Activated CD4-positive, alpha-beta memory T cell treated with anti-CD3 and anti-CD28 coated beads for 36 hours (primary cell): Measurements from ENCODE around the gene PLEKHA6. TPM values are rescaled to one million over a fixed set of nuclear protein-coding genes. Genes with fewer than 3 reads are reported as not detected.

ENCODE experiments used
- CTCF ChIA-PET: fragments of 350-600 bp; sonication (Branson Sonifier 250); formaldehyde crosslinking; loops from one replicate; lab custom pipeline; 2021; ENCODE audit warnings: antibody characterized with exemption, inconsistent platforms; lab: Charles Lee
- POLR2A ChIA-PET: fragments of 350-600 bp; sonication (Branson Sonifier 250); formaldehyde crosslinking; loops from one replicate; lab custom pipeline; 2021; ENCODE audit warnings: antibody characterized with exemption; lab: Charles Lee
- DNase-seq: peaks from one replicate; pipeline ENCODE4 v3.0.0-alpha.2; 2020
- H3K27ac Mint-ChIP-seq: one replicate; pipeline ENCODE4 v1.8.0; 2021; ENCODE audit warnings: mixed read lengths
- H3K27me3 Mint-ChIP-seq: one replicate; pipeline ENCODE4 v1.8.0; 2021; ENCODE audit warnings: mixed read lengths
- H3K36me3 Mint-ChIP-seq: one replicate; pipeline ENCODE4 v1.8.0; 2021; ENCODE audit warnings: mixed read lengths
- H3K4me1 Mint-ChIP-seq: one replicate; pipeline ENCODE4 v1.8.0; 2021; ENCODE audit warnings: low read depth, mixed read lengths
- H3K4me3 Mint-ChIP-seq: one replicate; pipeline ENCODE4 v1.8.0; 2021; ENCODE audit warnings: mild to moderate bottlenecking, mixed read lengths
- H3K9me3 Mint-ChIP-seq: one replicate; pipeline ENCODE4 v1.8.0; 2021; ENCODE audit warnings: mixed read lengths
- intact Hi-C: fragments of 100-400 bp; cut with micrococcal nuclease; formaldehyde crosslinking; loops from one replicate; pipeline ENCODE4 v1.15.1; 2023
- total RNA-seq, 2 experiments: library from RNA; stranded (reverse); gene quantifications; one replicate each; pipeline ENCODE4 v1.2.3, GENCODE V29; 2021

PLEKHA6 gene
- total RNA-seq, 2 experiments from 2014 or later = 0.52 to 0.80 TPM

- DNase-seq = no peak
- Mint-ChIP-seq H3K9me3 (no peaks in the 10 kb centered on the region), H3K36me3 (no peaks in the 10 kb centered on the region), H3K4me1 (peaks cover 3% of the 10 kb centered on the region), H3K4me3 (no peak overlapping the region), H3K27ac (no peak overlapping the region), H3K27me3 (peaks cover 2% of the 10 kb centered on the region)
- ChIA-PET POLR2A (no interaction called here), CTCF (interaction anchor here (0.9 to 2.0 kb wide), 4 partner anchors 12 to 189 kb away, joined by 3 to 5 read pairs (median 4); no protein-coding TSS in a partner anchor)
- intact Hi-C loops = no loop called here
These were observed 8.7 kb downstream of the PLEKHA6 start for GRCh38 chr1:204350857-204351573.

- peaks cover 2% of the 10 kb centered on the region for H3K27me3 Mint-ChIP-seq
- no peak overlapping the region for H3K4me3 Mint-ChIP-seq
- DNase-seq = no peak
- intact Hi-C loops = no loop called here
- H3K36me3 Mint-ChIP-seq = no peaks in the 10 kb centered on the region
- H3K9me3 Mint-ChIP-seq = no peaks in the 10 kb centered on the region
- ChIA-PET CTCF (interaction anchor here (0.9 to 2.0 kb wide), 3 partner anchors 13 to 188 kb away, joined by 3 to 5 read pairs (median 3); no protein-coding TSS in a partner anchor), POLR2A (no interaction called here)
- H3K4me1 Mint-ChIP-seq = peaks cover 3% of the 10 kb centered on the region
- no peak overlapping the region for H3K27ac Mint-ChIP-seq
These were observed 9.4 kb downstream of the PLEKHA6 start for GRCh38 chr1:204350312-204350711.

- peaks cover 3% of the 10 kb centered on the region for H3K4me1 Mint-ChIP-seq
- H3K4me3 Mint-ChIP-seq = no peak overlapping the region
- intact Hi-C loops = no loop called here
- no peak overlapping the region for H3K27ac Mint-ChIP-seq
- ChIA-PET POLR2A (no interaction called here), CTCF (interaction anchor here (0.7 to 1.1 kb wide), 2 partner anchors 14 to 91 kb away, joined by 3 read pairs; no protein-coding TSS in a partner anchor)
- DNase-seq = no peak
- H3K27me3 Mint-ChIP-seq = peaks cover 2% of the 10 kb centered on the region
- no peaks in the 10 kb centered on the region for H3K9me3 Mint-ChIP-seq
- H3K36me3 Mint-ChIP-seq = no peaks in the 10 kb centered on the region
These were observed 10.1 kb downstream of the PLEKHA6 start for GRCh38 chr1:204349602-204350001.

DNA sequence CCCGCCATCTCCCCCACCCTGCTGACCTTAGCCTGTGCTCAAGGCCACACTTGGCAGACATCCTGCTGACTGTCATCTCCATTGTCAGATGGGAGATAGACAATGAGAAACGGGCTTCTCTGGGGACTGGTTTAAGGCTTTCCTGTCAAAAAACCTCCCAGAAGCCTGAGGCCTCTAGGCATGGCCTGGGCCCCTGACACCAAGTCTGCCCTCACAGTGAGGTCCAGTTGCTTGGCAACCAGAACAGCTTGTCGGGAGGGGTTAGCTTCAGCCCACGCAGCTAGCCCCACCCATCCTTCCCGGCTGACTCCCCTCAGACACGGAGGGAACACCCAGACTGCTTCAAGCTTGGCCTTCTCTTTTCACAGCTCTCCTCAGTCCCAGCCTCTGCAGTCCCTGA is 11.0 kb downstream of the PLEKHA6 start:
- H3K9me3 Mint-ChIP-seq = no peaks in the 10 kb centered on the region
- no peak overlapping the region for H3K27ac Mint-ChIP-seq
- peaks cover 3% of the 10 kb centered on the region for H3K27me3 Mint-ChIP-seq
- intact Hi-C loops = no loop called here
- CTCF ChIA-PET = interaction anchor here (0.7 kb wide), 1 partner anchor 15 kb away, joined by 3 read pairs; no protein-coding TSS in a partner anchor
- no peak for DNase-seq
- POLR2A ChIA-PET = no interaction called here
- no peaks in the 10 kb centered on the region for H3K4me1 Mint-ChIP-seq
- no peak overlapping the region for H3K4me3 Mint-ChIP-seq
- no peaks in the 10 kb centered on the region for H3K36me3 Mint-ChIP-seq

GRCh38 chr1:204348242-204348641 is 11.5 kb downstream of the PLEKHA6 start:
- intact Hi-C loops = no loop called here
- Mint-ChIP-seq H3K27me3 (peaks cover 4% of the 10 kb centered on the region), H3K9me3 (no peaks in the 10 kb centered on the region), H3K36me3 (no peaks in the 10 kb centered on the region), H3K27ac (no peak overlapping the region), H3K4me1 (no peaks in the 10 kb centered on the region), H3K4me3 (no peak overlapping the region)
- DNase-seq = no peak
- ChIA-PET CTCF (no interaction called here), POLR2A (no interaction called here)

GRCh38 chr1:204345941-204346645 is 13.6 kb downstream of the PLEKHA6 start:
- Mint-ChIP-seq H3K36me3 (no peaks in the 10 kb centered on the region), H3K4me1 (no peaks in the 10 kb centered on the region), H3K4me3 (no peak overlapping the region), H3K27me3 (peaks cover 5% of the 10 kb centered on the region), H3K9me3 (no peaks in the 10 kb centered on the region), H3K27ac (no peak overlapping the region)
- CTCF ChIA-PET = no interaction called here
- DNase-seq = no peak
- intact Hi-C loops = no loop called here
- POLR2A ChIA-PET = no interaction called here

DNA sequence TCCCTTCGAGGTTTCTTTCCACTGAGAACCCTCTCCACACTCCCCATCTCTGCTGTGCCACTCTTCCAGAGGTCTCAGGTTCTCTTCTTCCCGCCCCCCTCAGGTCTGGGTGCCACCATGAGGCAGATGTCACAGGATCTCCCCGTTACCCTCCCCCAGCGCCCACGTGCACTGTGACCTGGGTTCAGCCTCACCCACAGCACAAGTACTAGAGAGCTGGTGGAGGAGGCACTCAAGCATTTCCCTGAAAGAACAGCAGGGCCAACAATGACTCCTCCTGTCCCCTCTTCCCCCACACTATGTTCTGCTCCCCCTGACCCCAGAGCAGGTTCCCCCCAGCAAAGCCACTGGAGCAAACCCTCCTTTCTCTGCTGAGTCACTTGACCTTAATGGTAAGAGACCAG is 14.3 kb downstream of the PLEKHA6 start:
- no peak for DNase-seq
- Mint-ChIP-seq H3K4me3 (no peak overlapping the region), H3K36me3 (no peaks in the 10 kb centered on the region), H3K27ac (no peak overlapping the region), H3K4me1 (no peaks in the 10 kb centered on the region), H3K27me3 (peaks cover 5% of the 10 kb centered on the region), H3K9me3 (no peaks in the 10 kb centered on the region)
- intact Hi-C loops = no loop called here
- CTCF ChIA-PET = no interaction called here
- POLR2A ChIA-PET = no interaction called here

- Mint-ChIP-seq H3K4me1 (no peaks in the 10 kb centered on the region), H3K36me3 (no peaks in the 10 kb centered on the region), H3K4me3 (no peak overlapping the region), H3K27me3 (peaks cover 5% of the 10 kb centered on the region), H3K9me3 (no peaks in the 10 kb centered on the region), H3K27ac (no peak overlapping the region)
- ChIA-PET POLR2A (no interaction called here), CTCF (no interaction called here)
- intact Hi-C loops = no loop called here
- DNase-seq = no peak
These were observed 14.9 kb downstream of the PLEKHA6 start for GRCh38 chr1:204344665-204345355.

DNA sequence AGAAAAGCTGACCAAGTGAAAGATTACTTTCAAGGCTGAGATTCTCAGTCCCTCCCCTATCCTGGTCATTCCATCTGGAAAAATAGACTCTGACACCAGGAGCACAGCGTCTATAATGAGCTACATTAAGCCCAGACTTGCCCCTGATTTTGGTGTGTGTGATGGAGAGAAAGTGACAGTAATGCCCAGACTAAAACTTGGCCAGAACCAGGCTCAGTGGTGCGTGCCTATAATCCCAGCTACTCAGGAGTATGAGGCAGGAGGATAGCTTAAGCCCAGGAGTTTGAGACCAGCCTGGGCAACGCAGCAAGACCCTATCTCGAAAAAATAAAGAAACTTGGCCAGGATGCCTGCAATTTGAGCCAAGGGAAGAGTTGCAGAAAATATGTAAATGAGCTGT is 15.9 kb downstream of the PLEKHA6 start:
- intact Hi-C loops = no loop called here
- Mint-ChIP-seq H3K4me3 (no peak overlapping the region), H3K4me1 (no peaks in the 10 kb centered on the region), H3K27ac (no peak overlapping the region), H3K36me3 (no peaks in the 10 kb centered on the region), H3K27me3 (peaks cover 5% of the 10 kb centered on the region), H3K9me3 (no peaks in the 10 kb centered on the region)
- ChIA-PET POLR2A (no interaction called here), CTCF (interaction anchor here (1.0 to 1.7 kb wide), 3 partner anchors 20 to 138 kb away, joined by 3 to 5 read pairs (median 5); no protein-coding TSS in a partner anchor)
- DNase-seq = no peak

- no peak overlapping the region for H3K27ac Mint-ChIP-seq
- H3K4me1 Mint-ChIP-seq = no peaks in the 10 kb centered on the region
- peaks cover 5% of the 10 kb centered on the region for H3K27me3 Mint-ChIP-seq
- H3K4me3 Mint-ChIP-seq = no peak overlapping the region
- intact Hi-C loops = no loop called here
- no peaks in the 10 kb centered on the region for H3K9me3 Mint-ChIP-seq
- no peak for DNase-seq
- POLR2A ChIA-PET = no interaction called here
- CTCF ChIA-PET = interaction anchor here (1.0 to 1.7 kb wide), 7 partner anchors 11 to 718 kb away, joined by 3 to 5 read pairs (median 4); partner anchors contain the start of gene REN
- no peaks in the 10 kb centered on the region for H3K36me3 Mint-ChIP-seq
These were observed 16.5 kb downstream of the PLEKHA6 start for GRCh38 chr1:204343247-204343646.

DNA sequence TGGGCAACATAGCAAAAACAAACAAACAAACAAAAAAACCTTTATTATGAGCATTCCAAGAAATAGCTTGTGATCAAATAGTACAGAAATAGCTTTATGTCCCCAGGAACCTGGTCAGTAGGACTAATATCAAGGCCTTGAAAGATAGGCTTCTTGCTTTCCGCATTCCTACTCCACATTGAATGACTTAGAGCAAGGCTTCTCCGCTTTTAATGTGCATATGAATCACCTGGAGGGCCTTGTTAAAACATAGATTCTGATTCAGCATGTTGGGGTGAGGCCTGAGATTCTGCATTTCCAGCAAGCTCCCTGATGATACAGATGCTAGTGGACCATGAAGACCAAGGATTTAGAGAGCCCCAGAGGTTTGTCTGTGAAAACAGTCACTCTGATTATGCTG is 17.4 kb downstream of the PLEKHA6 start:
- intact Hi-C loops = no loop called here
- no peak for DNase-seq
- H3K9me3 Mint-ChIP-seq = no peaks in the 10 kb centered on the region
- POLR2A ChIA-PET = no interaction called here
- CTCF ChIA-PET = interaction anchor here (1.2 to 1.7 kb wide), 7 partner anchors 14 to 719 kb away, joined by 3 to 5 read pairs (median 4); partner anchors contain the start of gene REN
- H3K27ac Mint-ChIP-seq = no peak overlapping the region
- H3K4me3 Mint-ChIP-seq = no peak overlapping the region
- H3K27me3 Mint-ChIP-seq = peaks cover 5% of the 10 kb centered on the region
- no peaks in the 10 kb centered on the region for H3K4me1 Mint-ChIP-seq
- no peaks in the 10 kb centered on the region for H3K36me3 Mint-ChIP-seq

GRCh38 chr1:204341380-204341779 is 18.3 kb downstream of the PLEKHA6 start:
- POLR2A ChIA-PET = no interaction called here
- intact Hi-C loops = no loop called here
- Mint-ChIP-seq H3K4me3 (no peak overlapping the region), H3K9me3 (no peaks in the 10 kb centered on the region), H3K27ac (no peak overlapping the region), H3K4me1 (no peaks in the 10 kb centered on the region), H3K27me3 (peaks cover 3% of the 10 kb centered on the region), H3K36me3 (no peaks in the 10 kb centered on the region)
- no peak for DNase-seq
- CTCF ChIA-PET = interaction anchor here (1.6 kb wide), 2 partner anchors 13 to 83 kb away, joined by 4 to 5 read pairs; no protein-coding TSS in a partner anchor
